Measurements from ENCODE around the gene ATG16L2. TPM values are rescaled to one million over a fixed set of nuclear protein-coding genes. Genes with fewer than 3 reads are reported as not detected.
A peak's percentile ranks its signal among the peaks of the same experiment; 100 is the strongest.
"Not testable (repeated sequence)": the region's sequence is repeated elsewhere in the genome, so short reads cannot be mapped to it uniquely, and the experiment has no call there.

Gene ATG16L2
- total and polyA plus RNA-seq, 2 donors (not counting 3 experiments of a cell fraction or from before 2014, with no cell fraction given), result 26.5 to 30.5 TPM

- peak overlapping the region; percentile 30 for H3K27ac ChIP-seq (ENCODE audit: insufficient read depth, low read depth, low read length)
- H3K36me3 ChIP-seq (ENCODE audit: control insufficient read depth in 2 of 2, extremely low read depth in 1 of 2, insufficient read depth in 2 of 2, low read length in 2 of 2), result no peaks in the 10 kb centered on the region
- H3K27me3 ChIP-seq (ENCODE audit: control insufficient read depth in 2 of 2, insufficient read depth in 2 of 2, low read length in 2 of 2), result no peaks in the 10 kb centered on the region
- FAIRE-seq, result peak; percentile 72
- H3K79me2 ChIP-seq (ENCODE audit: control insufficient read depth, insufficient read depth, low read length), result peaks cover 2% of the 10 kb centered on the region
- H3K4me1 ChIP-seq (ENCODE audit: control insufficient read depth, extremely low read depth, insufficient read depth, low read length), result peaks cover 19% of the 10 kb centered on the region
- dilution Hi-C loops (cut with MboI; ENCODE audit: extremely low pct_ligation_motif_present, low sequenced_read_pairs), result no loop called here
- POLR2A ChIA-PET, result interaction anchor here (0.7 kb wide), 1 partner anchor 1154 kb away, joined by 3 read pairs; no protein-coding TSS in a partner anchor
- H2AFZ ChIP-seq (ENCODE audit: low read depth, low read length), result no peak overlapping the region
- no peaks in the 10 kb centered on the region for H4K20me1 ChIP-seq (replicated peaks; ENCODE audit: control insufficient read depth, extremely low read depth, insufficient read depth, low read length)
- no peak overlapping the region for H3K4me3 ChIP-seq (replicated peaks in 1 of 3; ENCODE audit: insufficient read depth in 1 of 3, low read depth in 1 of 3, low read length in 3 of 3)
- peak; percentile 93 for DNase-seq (ENCODE audit: low read depth, low spot score)
- BruUV-seq (replicated peaks), result no TSS peak
- H3K4me2 ChIP-seq (ENCODE audit: insufficient read depth, low read length), result peak overlapping the region; percentile 37
- H3K9ac ChIP-seq (replicated peaks; ENCODE audit: extremely low read depth, insufficient read depth, low read length), result peak overlapping the region; percentile 8
- intact Hi-C loops (cut with micrococcal nuclease), result loop anchor here (5.0 kb wide), 1 partner anchor 286 kb away; the partner anchor contains the start of gene FCHSD2
- TF ChIP-seq, protein P1, sequence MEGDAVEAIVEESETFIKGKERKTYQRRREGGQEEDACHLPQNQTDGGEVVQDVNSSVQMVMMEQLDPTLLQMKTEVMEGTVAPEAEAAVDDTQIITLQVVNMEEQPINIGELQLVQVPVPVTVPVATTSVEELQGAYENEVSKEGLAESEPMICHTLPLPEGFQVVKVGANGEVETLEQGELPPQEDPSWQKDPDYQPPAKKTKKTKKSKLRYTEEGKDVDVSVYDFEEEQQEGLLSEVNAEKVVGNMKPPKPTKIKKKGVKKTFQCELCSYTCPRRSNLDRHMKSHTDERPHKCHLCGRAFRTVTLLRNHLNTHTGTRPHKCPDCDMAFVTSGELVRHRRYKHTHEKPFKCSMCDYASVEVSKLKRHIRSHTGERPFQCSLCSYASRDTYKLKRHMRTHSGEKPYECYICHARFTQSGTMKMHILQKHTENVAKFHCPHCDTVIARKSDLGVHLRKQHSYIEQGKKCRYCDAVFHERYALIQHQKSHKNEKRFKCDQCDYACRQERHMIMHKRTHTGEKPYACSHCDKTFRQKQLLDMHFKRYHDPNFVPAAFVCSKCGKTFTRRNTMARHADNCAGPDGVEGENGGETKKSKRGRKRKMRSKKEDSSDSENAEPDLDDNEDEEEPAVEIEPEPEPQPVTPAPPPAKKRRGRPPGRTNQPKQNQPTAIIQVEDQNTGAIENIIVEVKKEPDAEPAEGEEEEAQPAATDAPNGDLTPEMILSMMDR (IDR thresholded peaks at IDR 0.05; ENCODE audit: extremely low read depth in 1 of 2, insufficient read depth in 1 of 2, low read depth in 1 of 2, low read length in 2 of 2), result peak in 1 of 2 donors; percentile 17
- TF ChIP-seq POLR2AphosphoS5 (IDR thresholded peaks at IDR 0.05; ENCODE audit: insufficient read depth, low read depth, low read length), result no peak
- TF ChIP-seq POLR2A (IDR thresholded peaks at IDR 0.05; ENCODE audit: low read depth, low read length), result no peak
- TF ChIP-seq, protein P2, sequence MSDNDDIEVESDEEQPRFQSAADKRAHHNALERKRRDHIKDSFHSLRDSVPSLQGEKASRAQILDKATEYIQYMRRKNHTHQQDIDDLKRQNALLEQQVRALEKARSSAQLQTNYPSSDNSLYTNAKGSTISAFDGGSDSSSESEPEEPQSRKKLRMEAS (IDR thresholded peaks at IDR 0.05; ENCODE audit: insufficient read depth, insufficient read length), result no peak
- TF ChIP-seq EZH2 (IDR thresholded peaks at IDR 0.05; ENCODE audit: borderline replicate concordance, low read depth, low read length, severe bottlenecking), result no peak
- no peak for TF ChIP-seq FOS (IDR thresholded peaks at IDR 0.05; ENCODE audit: borderline replicate concordance, insufficient read depth, low read length)
- TF ChIP-seq GATA2 (IDR thresholded peaks at IDR 0.05; ENCODE audit: insufficient read depth, insufficient read length, low read depth, low read length), result no peak
- no peak for TF ChIP-seq MYC (IDR thresholded peaks at IDR 0.05; ENCODE audit: low read depth, low read length)
- peak; percentile 21 for TF ChIP-seq JUN (IDR thresholded peaks at IDR 0.05; ENCODE audit: borderline replicate concordance, insufficient read depth, insufficient read length, low read depth)
- no peaks in the 10 kb centered on the region for H3K9me3 ChIP-seq (replicated peaks; ENCODE audit: control insufficient read depth, insufficient read depth, low read length)
- CTCF ChIA-PET, result interaction anchor here (1.6 to 2.0 kb wide), 3 partner anchors 26 to 321 kb away, joined by 3 to 5 read pairs (median 4); no protein-coding TSS in a partner anchor
- H3K9me1 ChIP-seq (replicated peaks; ENCODE audit: control insufficient read depth, extremely low read depth, insufficient read depth, low read length), result no peaks in the 10 kb centered on the region
These were observed 42.5 kb downstream of the ATG16L2 start for GRCh38 chr11:72856551-72857345.

DNA sequence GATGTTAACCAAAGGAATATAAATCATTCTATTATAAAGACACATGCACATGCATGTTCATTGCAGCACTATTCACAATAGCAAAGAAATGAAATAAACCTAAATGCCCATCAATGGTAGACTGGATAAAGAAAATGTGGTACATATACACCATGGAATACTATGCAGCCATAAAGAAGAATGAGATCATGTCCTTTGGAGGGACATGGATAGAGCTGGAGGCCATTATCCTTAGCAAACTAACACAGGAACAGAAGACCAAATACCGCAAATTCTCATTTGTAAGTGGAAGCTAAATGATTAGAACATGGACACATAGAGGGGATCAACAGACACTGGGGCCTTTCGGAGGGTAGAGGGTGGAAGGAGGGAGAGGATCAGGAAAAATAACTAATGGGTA lies 44.1 kb downstream of the ATG16L2 start:
- FAIRE-seq; H3K4me2 ChIP-seq (ENCODE audit: insufficient read depth, low read length); H3K27ac ChIP-seq (ENCODE audit: insufficient read depth, low read depth, low read length); dilution Hi-C loops (cut with MboI; ENCODE audit: extremely low pct_ligation_motif_present, low sequenced_read_pairs); DNase-seq (ENCODE audit: low read depth, low spot score); H3K79me2 ChIP-seq (ENCODE audit: control insufficient read depth, insufficient read depth, low read length); H3K9me3 ChIP-seq (replicated peaks; ENCODE audit: control insufficient read depth, insufficient read depth, low read length); POLR2A ChIA-PET; H3K27me3 ChIP-seq (ENCODE audit: control insufficient read depth in 2 of 2, insufficient read depth in 2 of 2, low read length in 2 of 2); H3K9me1 ChIP-seq (replicated peaks; ENCODE audit: control insufficient read depth, extremely low read depth, insufficient read depth, low read length); H3K36me3 ChIP-seq (ENCODE audit: control insufficient read depth in 2 of 2, extremely low read depth in 1 of 2, insufficient read depth in 2 of 2, low read length in 2 of 2); BruUV-seq (replicated peaks); H2AFZ ChIP-seq (ENCODE audit: low read depth, low read length); H3K9ac ChIP-seq (replicated peaks; ENCODE audit: extremely low read depth, insufficient read depth, low read length); H4K20me1 ChIP-seq (replicated peaks; ENCODE audit: control insufficient read depth, extremely low read depth, insufficient read depth, low read length); H3K4me3 ChIP-seq (replicated peaks in 1 of 3; ENCODE audit: insufficient read depth in 1 of 3, low read depth in 1 of 3, low read length in 3 of 3): not testable (repeated sequence)
- peaks cover 19% of the 10 kb centered on the region for H3K4me1 ChIP-seq (ENCODE audit: control insufficient read depth, extremely low read depth, insufficient read depth, low read length)
- CTCF ChIA-PET, result interaction anchor here (1.0 to 1.3 kb wide), 2 partner anchors 14 to 67 kb away, joined by 3 to 4 read pairs; no protein-coding TSS in a partner anchor
- intact Hi-C loops (cut with micrococcal nuclease), result loop anchor here (5.0 kb wide), 1 partner anchor 284 kb away; the partner anchor contains the start of gene FCHSD2

Data from endothelial cell of umbilical vein (primary cell).